Endothelial cell of umbilical vein (primary cell): ENCODE data around the gene GTF3C1. TPM values are rescaled to one million over a fixed set of nuclear protein-coding genes. Genes with fewer than 3 reads are reported as not detected.

Experiments
- BruUV-seq: library from RNA; stranded (reverse); fragments of 400-500 nt; replicated peaks from 2 replicates; lab custom pipeline; 2021; lab: Mats Ljungman, UMichigan
- CTCF ChIA-PET: fragments of 300-600, 350-600 bp; sonication (Branson Sonifier 250); formaldehyde crosslinking; loops from one replicate; lab custom pipeline; 2021; ENCODE audit warnings: antibody characterized with exemption, inconsistent platforms; lab: Charles Lee
- POLR2A ChIA-PET: fragments of 300-600, 350-600 bp; sonication (Branson Sonifier 250); formaldehyde crosslinking; loops from one replicate; lab custom pipeline; 2021; ENCODE audit warnings: antibody characterized with exemption, inconsistent platforms; lab: Charles Lee
- DNase-seq: peaks from one replicate; pipeline ENCODE4 v3.0.0-alpha.2; 2011; ENCODE audit warnings: low read depth, low spot score
- FAIRE-seq: peaks from 2 replicates; lab custom pipeline; 2011; peaks lifted over from hg19 to GRCh38; lab: Jason Lieb, UNC
- H2AFZ ChIP-seq: 2 replicates; pipeline ENCODE4 v1.6.0; 2012; ENCODE audit warnings: low read depth, low read length, control low read depth, inconsistent platforms
- H3K27ac ChIP-seq: 2 replicates; pipeline ENCODE4 v1.5.1; 2011; ENCODE audit warnings: low read depth, mild to moderate bottlenecking, control low read depth, low read length, moderate library complexity; ENCODE audit not compliant: insufficient read depth
- H3K27me3 ChIP-seq, 2 experiments: 2 replicates each; pipeline versions ENCODE4 v1.6.0 to v1.6.1; 2011; ENCODE audit warnings: low read length in 2 of 2, mixed read lengths in 1 of 2; ENCODE audit not compliant: control insufficient read depth in 2 of 2, insufficient read depth in 2 of 2
- H3K36me3 ChIP-seq, 2 experiments: 2 replicates in 1 of 2; 3 replicates in 1 of 2; pipeline ENCODE4 v1.5.1; 2011; ENCODE audit warnings: low read length in 2 of 2, mild to moderate bottlenecking in 1 of 2, moderate library complexity in 1 of 2; ENCODE audit not compliant: control insufficient read depth in 2 of 2, insufficient read depth in 2 of 2; ENCODE audit errors: extremely low read depth in 1 of 2
- H3K4me1 ChIP-seq: 3 replicates; pipeline ENCODE4 v1.5.1; 2011; ENCODE audit warnings: mild to moderate bottlenecking, low read length; ENCODE audit not compliant: control insufficient read depth, insufficient read depth; ENCODE audit errors: extremely low read depth
- H3K4me2 ChIP-seq: 2 replicates; pipeline ENCODE4 v1.6.1; 2011; ENCODE audit warnings: low read length, control low read depth, mixed read lengths; ENCODE audit not compliant: insufficient read depth
- H3K4me3 ChIP-seq, 3 experiments: fragments of 200-600 bp in 1 of 3; sonication (generic), shearing (Covaris generic) in 1 of 3; replicated peaks in 1 of 3; 2 replicates each; pipeline ENCODE4 v1.5.1; 2011 to 2016; ENCODE audit warnings: control low read depth in 3 of 3, low read length in 3 of 3, mild to moderate bottlenecking in 2 of 3, inconsistent platforms in 1 of 3, low read depth in 1 of 3, moderate library complexity in 1 of 3; ENCODE audit not compliant: insufficient read depth in 1 of 3
- H3K79me2 ChIP-seq: 2 replicates; pipeline ENCODE4 v1.6.0; 2012; ENCODE audit warnings: low read length, inconsistent platforms; ENCODE audit not compliant: control insufficient read depth, insufficient read depth
- H3K9ac ChIP-seq: replicated peaks from 2 replicates; pipeline ENCODE3; 2011; ENCODE audit warnings: low read length, control low read depth; ENCODE audit not compliant: insufficient read depth; ENCODE audit errors: extremely low read depth
- H3K9me1 ChIP-seq: replicated peaks from 3 replicates; pipeline ENCODE4 v1.6.0; 2011; ENCODE audit warnings: mild to moderate bottlenecking, low read length; ENCODE audit not compliant: control insufficient read depth, insufficient read depth; ENCODE audit errors: extremely low read depth
- H3K9me3 ChIP-seq: replicated peaks from 2 replicates; pipeline ENCODE4 v1.5.1; 2012; ENCODE audit warnings: low read length, inconsistent platforms; ENCODE audit not compliant: control insufficient read depth, insufficient read depth
- H4K20me1 ChIP-seq: replicated peaks from 2 replicates; pipeline ENCODE3; 2011; ENCODE audit warnings: mild to moderate bottlenecking, low read length; ENCODE audit not compliant: control insufficient read depth, insufficient read depth; ENCODE audit errors: extremely low read depth
- CTCF ChIP-seq, 2 donors: IDR thresholded peaks; 1 replicate in 1 of 2; 2 replicates in 1 of 2; pipeline ENCODE4 v1.5.1; 2011; ENCODE audit warnings: low read length in 2 of 2, mild to moderate bottlenecking in 2 of 2, moderate library complexity in 2 of 2, control low read depth in 1 of 2, inconsistent platforms in 1 of 2, low read depth in 1 of 2; ENCODE audit not compliant: insufficient read depth in 1 of 2; ENCODE audit errors: extremely low read depth in 1 of 2
- GATA2 ChIP-seq: IDR thresholded peaks from 2 replicates; pipeline ENCODE4 v1.7.0; 2011; ENCODE audit warnings: low read depth, mild to moderate bottlenecking, moderate library complexity, mixed read lengths, low read length; ENCODE audit not compliant: insufficient read length, insufficient read depth
- JUN ChIP-seq: IDR thresholded peaks from 2 replicates; pipeline ENCODE4 v1.6.1; 2011; ENCODE audit warnings: borderline replicate concordance, low read depth; ENCODE audit not compliant: insufficient read length, insufficient read depth
- MAX ChIP-seq: IDR thresholded peaks from 2 replicates; pipeline ENCODE4 v1.6.1; 2011; ENCODE audit not compliant: insufficient read depth, insufficient read length
- dilution Hi-C: fragments of 300-500 bp; cut with MboI; formaldehyde crosslinking; loops from one replicate; pipeline ENCODE4 v1.15.0; 2019; ENCODE audit warnings: low sequenced_read_pairs; ENCODE audit not compliant: extremely low pct_ligation_motif_present
- intact Hi-C: fragments of 100-400 bp; cut with micrococcal nuclease; formaldehyde crosslinking; loops from one replicate; pipeline ENCODE4 v1.10.0; 2022
- polyA plus RNA-seq, 4 experiments: library from polyadenylated mRNA; depleted of rRNA in 3 of 4; stranded (reverse) in 3 of 4; unstranded in 1 of 4; fragments of >200 nt; gene quantifications; 2 replicates each; pipeline versions ENCODE4 v1.2.1 to v1.2.3, GENCODE V29; 2011 to 2012; ENCODE audit warnings: missing spikeins in 1 of 4
- total RNA-seq: library from RNA; stranded (reverse); gene quantifications from 2 replicates; pipeline ENCODE4 v1.2.3, GENCODE V29; 2021

The GTF3C1 gene
- total and polyA plus RNA-seq, 2 donors (not counting 3 experiments of a cell fraction or from before 2014, with no cell fraction given): 58.1 to 86.1 TPM

- POLR2A ChIA-PET: no interaction called here
- H3K27ac ChIP-seq: no peak overlapping the region
- CTCF ChIA-PET: interaction anchor here (1.4 to 1.9 kb wide), 3 partner anchors 10 to 283 kb away, joined by 3 to 11 read pairs (median 6); no protein-coding TSS in a partner anchor
- H3K9me3 ChIP-seq: no peaks in the 10 kb centered on the region
- H3K79me2 ChIP-seq: no peaks in the 10 kb centered on the region
- no peak overlapping the region for H3K4me2 ChIP-seq
- no peak overlapping the region for H3K4me3 ChIP-seq
- DNase-seq (no peak), FAIRE-seq (no peak)
- H3K4me1 ChIP-seq: peaks cover 29% of the 10 kb centered on the region
- dilution Hi-C loops: no loop called here
- no peaks in the 10 kb centered on the region for H3K36me3 ChIP-seq
- intact Hi-C loops: no loop called here
- BruUV-seq: no TSS peak
- H3K9me1 ChIP-seq: no peaks in the 10 kb centered on the region
- H2AFZ ChIP-seq: no peak overlapping the region
- H3K27me3 ChIP-seq: no peaks in the 10 kb centered on the region
- no peak for TF ChIP-seq GATA2
- no peak for TF ChIP-seq CTCF (IDR thresholded peaks at IDR 0.05; ENCODE audit: extremely low read depth in 1 of 2, insufficient read depth in 1 of 2, low read depth in 1 of 2, low read length in 2 of 2)
- no peak for TF ChIP-seq JUN
- no peak for TF ChIP-seq MAX
- no peaks in the 10 kb centered on the region for H4K20me1 ChIP-seq
- H3K9ac ChIP-seq: no peak overlapping the region
Measured at GRCh38 chr16:27452569-27453493, 96.9 kb downstream of the GTF3C1 start.
